GM23338 (cell line): Measurements from ENCODE around the gene ARHGAP27.

Experiments
- CREB1 ChIP-seq: fragments of 250-450 bp; sonication (Bioruptor Pico); IDR thresholded peaks from 2 replicates; pipeline ENCODE4 v1.5.0; 2020; ENCODE audit warnings: low read depth, mild to moderate bottlenecking, moderate library complexity
- CTCF ChIP-seq, 2 experiments: fragments of 200-600 bp in 1 of 2; sonication (generic) in 1 of 2; conservative IDR thresholded peaks; 2 replicates each; pipeline versions ENCODE4 v1.5.1 to v1.6.1; 2016 to 2017; ENCODE audit warnings: antibody characterized with exemption in 2 of 2, low read depth in 2 of 2, mild to moderate bottlenecking in 2 of 2, moderate library complexity in 1 of 2
- ETS1 ChIP-seq: IDR thresholded peaks from 2 replicates; pipeline ENCODE4 v1.6.1; 2016; ENCODE audit warnings: antibody characterized with exemption
- EZH2 ChIP-seq: fragments of 200-600 bp; sonication (generic); IDR thresholded peaks from one replicate; pipeline ENCODE4 v1.8.0; 2017; ENCODE audit warnings: antibody characterized with exemption, mild to moderate bottlenecking, low read depth; ENCODE audit not compliant: unreplicated experiment
- EZH2phosphoT487 ChIP-seq: fragments of 200-600 bp; sonication (generic); IDR thresholded peaks from one replicate; pipeline ENCODE4 v1.8.1; 2018; ENCODE audit warnings: antibody characterized with exemption; ENCODE audit not compliant: unreplicated experiment
- JUNB ChIP-seq: IDR thresholded peaks from one replicate; pipeline ENCODE4 v1.6.1; 2016; ENCODE audit warnings: antibody characterized with exemption; ENCODE audit not compliant: unreplicated experiment
- POLR2AphosphoS5 ChIP-seq: IDR thresholded peaks from 2 replicates; pipeline ENCODE4 v1.6.1; 2016; ENCODE audit warnings: antibody characterized with exemption, low read depth
- REST ChIP-seq: IDR thresholded peaks from one replicate; pipeline ENCODE4 v1.6.1; 2018; ENCODE audit warnings: antibody characterized with exemption; ENCODE audit not compliant: unreplicated experiment
- ZNF114 ChIP-seq: fragments of 250-450 bp; sonication (Bioruptor Pico); IDR thresholded peaks from 2 replicates; pipeline ENCODE4 v1.5.0; 2020; ENCODE audit warnings: mild to moderate bottlenecking, moderate library complexity
- ZNF331 ChIP-seq: fragments of 250-450 bp; sonication (Bioruptor Pico); IDR thresholded peaks from 2 replicates; pipeline ENCODE4 v1.5.0; 2020; ENCODE audit warnings: low read depth, mild to moderate bottlenecking, moderate library complexity
- ZNF462 ChIP-seq: fragments of 250-450 bp; sonication (Bioruptor Pico); IDR thresholded peaks from 2 replicates; pipeline ENCODE4 v1.5.0; 2020; ENCODE audit warnings: mild to moderate bottlenecking, moderate library complexity

- TF ChIP-seq CTCF (conservative IDR thresholded peaks at IDR 0.05; ENCODE audit: low read depth in 2 of 2) (no peak), POLR2AphosphoS5 (no peak), ETS1 (no peak), EZH2 (no peak), CREB1 (CRISPR knock-in tag) (no peak), ZNF331 (CRISPR knock-in tag) (no peak), EZH2phosphoT487 (no peak), REST (no peak), JUNB (no peak), ZNF114 (CRISPR knock-in tag) (no peak), ZNF462 (no peak)
Measured at GRCh38 chr17:45386178-45386577, 46.5 kb downstream of the ARHGAP27 start.
